Gastrocnemius medialis (tissue), 4 donors: ENCODE data around the gene FKBP1A.

ENCODE experiments used
- POLR2A ChIP-seq, 2 donors: fragments of 450-650 bp; IDR thresholded peaks; one replicate each; pipeline ENCODE4 v1.6.1; 2017; ENCODE audit warnings: antibody characterized with exemption in 2 of 2, mild to moderate bottlenecking in 2 of 2, moderate library complexity in 2 of 2
- TF ChIP-seq, protein P1 (sequence below), 5 experiments: fragments of 450-650 bp in 3 of 5; fragments of 200-600 bp in 2 of 5; sonication (generic) in 2 of 5; IDR thresholded peaks in 4 of 5; conservative IDR thresholded peaks in 1 of 5; 1 replicate in 4 of 5; 2 replicates in 1 of 5; pipeline ENCODE4 v1.5.1; 2016 to 2019; ENCODE audit warnings: antibody characterized with exemption in 5 of 5, mild to moderate bottlenecking in 3 of 5, moderate library complexity in 3 of 5

DNA sequence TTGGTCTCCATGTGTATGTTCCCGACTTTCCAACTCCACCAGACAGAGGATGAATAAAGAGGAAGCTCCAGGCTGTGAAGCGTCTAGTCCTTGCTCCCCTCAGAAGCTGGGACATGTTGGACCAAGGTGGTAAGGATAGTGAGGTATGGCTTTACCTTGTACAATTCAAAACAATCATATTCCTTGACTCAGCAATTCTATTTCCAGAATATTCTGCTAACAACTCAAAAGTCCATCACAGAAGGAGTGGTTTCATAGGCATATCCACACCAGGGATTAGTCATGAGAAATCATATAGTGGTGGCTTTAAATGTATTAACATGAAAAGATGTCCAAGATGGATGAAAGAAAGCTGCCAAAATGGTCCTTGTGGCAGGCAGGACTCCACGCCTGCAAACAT lies 19.8 kb downstream of the FKBP1A start:
- TF ChIP-seq, protein P1, sequence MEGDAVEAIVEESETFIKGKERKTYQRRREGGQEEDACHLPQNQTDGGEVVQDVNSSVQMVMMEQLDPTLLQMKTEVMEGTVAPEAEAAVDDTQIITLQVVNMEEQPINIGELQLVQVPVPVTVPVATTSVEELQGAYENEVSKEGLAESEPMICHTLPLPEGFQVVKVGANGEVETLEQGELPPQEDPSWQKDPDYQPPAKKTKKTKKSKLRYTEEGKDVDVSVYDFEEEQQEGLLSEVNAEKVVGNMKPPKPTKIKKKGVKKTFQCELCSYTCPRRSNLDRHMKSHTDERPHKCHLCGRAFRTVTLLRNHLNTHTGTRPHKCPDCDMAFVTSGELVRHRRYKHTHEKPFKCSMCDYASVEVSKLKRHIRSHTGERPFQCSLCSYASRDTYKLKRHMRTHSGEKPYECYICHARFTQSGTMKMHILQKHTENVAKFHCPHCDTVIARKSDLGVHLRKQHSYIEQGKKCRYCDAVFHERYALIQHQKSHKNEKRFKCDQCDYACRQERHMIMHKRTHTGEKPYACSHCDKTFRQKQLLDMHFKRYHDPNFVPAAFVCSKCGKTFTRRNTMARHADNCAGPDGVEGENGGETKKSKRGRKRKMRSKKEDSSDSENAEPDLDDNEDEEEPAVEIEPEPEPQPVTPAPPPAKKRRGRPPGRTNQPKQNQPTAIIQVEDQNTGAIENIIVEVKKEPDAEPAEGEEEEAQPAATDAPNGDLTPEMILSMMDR (IDR thresholded peaks at IDR 0.05 in 4 of 5, conservative IDR thresholded peaks at IDR 0.05 in 1 of 5): no peak
- TF ChIP-seq POLR2A (IDR thresholded peaks at IDR 0.05): no peak
